H9 (cell line): ENCODE measurements around the gene CFL1. TPM values are rescaled to one million over a fixed set of nuclear protein-coding genes. Genes with fewer than 3 reads are reported as not detected.

Source experiments
- DNase-seq: peaks from one replicate; pipeline ENCODE4 v3.0.0-alpha.2; 2017
- H2AFZ ChIP-seq: one replicate; pipeline ENCODE4 v1.6.1; 2013; ENCODE audit warnings: mild to moderate bottlenecking, low read length, control low read depth, moderate library complexity
- H2AK5ac ChIP-seq: 2 replicates; pipeline ENCODE4 v1.6.1; 2013; ENCODE audit warnings: low read length, control low read depth, mixed read lengths; ENCODE audit not compliant: insufficient read length
- H2BK120ac ChIP-seq: one replicate; pipeline ENCODE4 v1.6.1; 2013; ENCODE audit warnings: low read depth, mild to moderate bottlenecking, low read length, control low read depth, inconsistent platforms; ENCODE audit not compliant: poor library complexity, severe bottlenecking
- H2BK12ac ChIP-seq: 2 replicates; pipeline ENCODE4 v1.6.1; 2013; ENCODE audit warnings: low read length, control low read depth, mixed read lengths, low read depth; ENCODE audit not compliant: insufficient read length
- H2BK15ac ChIP-seq: 2 replicates; pipeline ENCODE4 v1.6.1; 2013; ENCODE audit warnings: low read depth, low read length, control low read depth
- H2BK20ac ChIP-seq: one replicate; pipeline ENCODE4 v1.6.1; 2013; ENCODE audit warnings: low read depth, mild to moderate bottlenecking, low read length, control low read depth, inconsistent platforms; ENCODE audit not compliant: poor library complexity, severe bottlenecking
- H2BK5ac ChIP-seq: 2 replicates; pipeline ENCODE4 v1.6.1; 2013; ENCODE audit warnings: low read length, control low read depth, mixed read lengths; ENCODE audit not compliant: insufficient read length
- H3K14ac ChIP-seq: 2 replicates; pipeline ENCODE4 v1.6.1; 2013; ENCODE audit warnings: low read length, control low read depth; ENCODE audit not compliant: insufficient read depth
- H3K18ac ChIP-seq: 2 replicates; pipeline ENCODE4 v1.6.1; 2013; ENCODE audit warnings: low read depth, mild to moderate bottlenecking, mixed read lengths, low read length, control low read depth; ENCODE audit not compliant: insufficient read length
- H3K23ac ChIP-seq: 2 replicates; pipeline ENCODE4 v1.6.1; 2013; ENCODE audit warnings: low read length, control low read depth, mixed read lengths, low read depth; ENCODE audit not compliant: insufficient read length
- H3K23me2 ChIP-seq: 2 replicates; pipeline ENCODE4 v1.6.1; 2013; ENCODE audit warnings: low read depth, mild to moderate bottlenecking, mixed read lengths, low read length, control low read depth; ENCODE audit not compliant: insufficient read length, poor library complexity, severe bottlenecking
- H3K27ac ChIP-seq: 2 replicates; pipeline ENCODE4 v1.5.1; 2013; ENCODE audit warnings: low read length, control low read depth, mixed read lengths, low read depth; ENCODE audit not compliant: insufficient read length
- H3K27me3 ChIP-seq: 2 replicates; pipeline ENCODE4 v1.6.1; 2013; ENCODE audit warnings: low read length, control low read depth, inconsistent platforms; ENCODE audit not compliant: insufficient read depth
- H3K4ac ChIP-seq: 2 replicates; pipeline ENCODE4 v1.6.1; 2013; ENCODE audit warnings: low read depth, mild to moderate bottlenecking, control low read depth, inconsistent platforms, low read length, moderate library complexity
- H3K4me1 ChIP-seq: 2 replicates; pipeline ENCODE4 v1.6.1; 2013; ENCODE audit warnings: low read length, control low read depth, inconsistent platforms; ENCODE audit not compliant: insufficient read depth
- H3K4me2 ChIP-seq: 2 replicates; pipeline ENCODE4 v1.6.1; 2013; ENCODE audit warnings: low read length, control low read depth, mixed read lengths; ENCODE audit not compliant: insufficient read length, insufficient read depth
- H3K56ac ChIP-seq: 2 replicates; pipeline ENCODE4 v1.6.1; 2013; ENCODE audit warnings: low read depth, mild to moderate bottlenecking, mixed read lengths, low read length, control low read depth; ENCODE audit not compliant: insufficient read length
- H3K79me1 ChIP-seq: 2 replicates; pipeline ENCODE4 v1.6.1; 2013; ENCODE audit warnings: low read depth, mild to moderate bottlenecking, moderate library complexity, low read length, control low read depth, inconsistent platforms; ENCODE audit not compliant: insufficient read depth, poor library complexity, severe bottlenecking
- H3K79me2 ChIP-seq: 2 replicates; pipeline ENCODE4 v1.6.1; 2013; ENCODE audit warnings: low read length, control low read depth, inconsistent platforms; ENCODE audit not compliant: insufficient read depth
- H3K9ac ChIP-seq: 2 replicates; pipeline ENCODE4 v1.6.1; 2013; ENCODE audit warnings: low read length, control low read depth, mixed read lengths; ENCODE audit not compliant: insufficient read length; ENCODE audit errors: extremely low read depth
- H3K9me3 ChIP-seq: one replicate; pipeline ENCODE4 v1.6.1; 2013; ENCODE audit warnings: low read depth, low read length, inconsistent platforms; ENCODE audit not compliant: control insufficient read depth
- H3T11ph ChIP-seq: one replicate; pipeline ENCODE4 v1.6.1; 2013; ENCODE audit warnings: mild to moderate bottlenecking, low read length, control low read depth, inconsistent platforms
- H4K20me1 ChIP-seq: one replicate; pipeline ENCODE4 v1.6.1; 2013; ENCODE audit not compliant: control insufficient read depth, insufficient read length, insufficient read depth
- H4K5ac ChIP-seq: 2 replicates; pipeline ENCODE4 v1.6.1; 2013; ENCODE audit warnings: low read depth, mild to moderate bottlenecking, mixed read lengths, low read length, control low read depth; ENCODE audit not compliant: insufficient read length
- H4K8ac ChIP-seq: replicated peaks from 2 replicates; pipeline ENCODE4 v1.6.1; 2013; ENCODE audit warnings: low read length, control low read depth, mixed read lengths, low read depth; ENCODE audit not compliant: insufficient read length
- H4K91ac ChIP-seq: 2 replicates; pipeline ENCODE4 v1.6.1; 2013; ENCODE audit warnings: low read depth, mild to moderate bottlenecking, moderate library complexity, mixed read lengths, low read length, control low read depth; ENCODE audit not compliant: insufficient read length
- H3K27ac Mint-ChIP-seq, 3 experiments: 2 replicates in 2 of 3; 3 replicates in 1 of 3; pipeline ENCODE4 v1.8.0; 2020 to 2021; ENCODE audit warnings: mixed read lengths in 3 of 3, mild to moderate bottlenecking in 1 of 3, moderate library complexity in 1 of 3
- H3K27me3 Mint-ChIP-seq: 2 replicates; pipeline ENCODE4 v1.8.0; 2021; ENCODE audit warnings: low read depth, mild to moderate bottlenecking, moderate library complexity, mixed read lengths
- H3K36me3 Mint-ChIP-seq, 3 experiments: 2 replicates in 2 of 3; 3 replicates in 1 of 3; pipeline ENCODE4 v1.8.0; 2020 to 2021; ENCODE audit warnings: low read depth in 3 of 3, mixed read lengths in 3 of 3; ENCODE audit not compliant: insufficient read depth in 1 of 3
- H3K4me1 Mint-ChIP-seq, 2 experiments: 2 replicates each; pipeline ENCODE4 v1.8.0; 2020; ENCODE audit warnings: mixed read lengths in 2 of 2
- H3K4me3 Mint-ChIP-seq, 2 experiments: 2 replicates in 1 of 2; 3 replicates in 1 of 2; pipeline ENCODE4 v1.8.0; 2020 to 2021; ENCODE audit warnings: mild to moderate bottlenecking in 2 of 2, mixed read lengths in 2 of 2, moderate library complexity in 1 of 2
- H3K9me3 Mint-ChIP-seq, 2 experiments: 2 replicates in 1 of 2; 3 replicates in 1 of 2; pipeline ENCODE4 v1.8.0; 2020; ENCODE audit warnings: mild to moderate bottlenecking in 2 of 2, mixed read lengths in 2 of 2, moderate library complexity in 1 of 2
- CTCF ChIP-seq: fragments of 200-600 bp; sonication (generic); conservative IDR thresholded peaks from 3 replicates; pipeline ENCODE4 v1.8.0; 2021; ENCODE audit warnings: antibody characterized with exemption, mild to moderate bottlenecking
- WGBS: extraction: QIAGEN DNeasy Blood & Tissue Kit; methylation state at CpG from one replicate; pipeline ENCODE4 v1.1.7; 2013; ENCODE audit warnings: missing lambda C conversion rate, low lambda C conversion rate, mixed read lengths; ENCODE audit not compliant: insufficient read length; ENCODE audit errors: extremely low coverage; 5-methylcytosine and 5-hydroxymethylcytosine counted together
- total RNA-seq: library from RNA; stranded (reverse); gene quantifications from 2 replicates; pipeline ENCODE4 v1.2.1, GENCODE V29; 2021

The CFL1 gene
- total RNA-seq, 1 experiment from 2014 or later, result 1,107 TPM

GRCh38 chr11:65858681-65859087 lies 704 bp upstream of the CFL1 start:
- peaks cover 29 to 31% of the 10 kb centered on the region in 2 experiments for H3K4me1 Mint-ChIP-seq
- H3K79me2 ChIP-seq, result peaks cover 14% of the 10 kb centered on the region; the same call in 1 of the 2 replicates
- no peak for DNase-seq
- H3K9ac ChIP-seq, result peak overlapping the region; percentile 56
- no peaks in the 10 kb centered on the region for H3K27me3 ChIP-seq
- no peak overlapping the region for H4K5ac ChIP-seq
- H3K18ac ChIP-seq, result peak overlapping the region; percentile 64
- no CpG with 5 or more reads among the region's 10 CpGs for WGBS
- H2BK12ac ChIP-seq, result no peak overlapping the region
- H2BK5ac ChIP-seq, result no peak overlapping the region
- peaks cover 0 to 3% of the 10 kb centered on the region in 2 experiments; a peak in 2 of 5 replicates for H3K9me3 Mint-ChIP-seq
- H4K8ac ChIP-seq, result no peak overlapping the region
- no peak overlapping the region for H3K56ac ChIP-seq
- no peak for TF ChIP-seq CTCF
- no peaks in the 10 kb centered on the region for H3K4me1 ChIP-seq
- peaks cover 2% of the 10 kb centered on the region for H4K20me1 ChIP-seq
- no peak overlapping the region for H2AK5ac ChIP-seq
- H3K27ac Mint-ChIP-seq, result peak overlapping the region; percentile 91 to 99 (median 97)
- H2BK120ac ChIP-seq, result peak overlapping the region; percentile 79
- no peaks in the 10 kb centered on the region for H3K27me3 Mint-ChIP-seq
- peaks cover 25% of the 10 kb centered on the region for H3K23me2 ChIP-seq
- H3K14ac ChIP-seq, result peak overlapping the region; percentile 68; the same call in 1 of the 2 replicates
- no peak overlapping the region for H2AFZ ChIP-seq
- peaks cover 3% of the 10 kb centered on the region for H3K79me1 ChIP-seq
- no peak overlapping the region for H2BK20ac ChIP-seq
- peak overlapping the region; percentile 92 for H3K4me2 ChIP-seq
- H3K23ac ChIP-seq, result no peak overlapping the region
- peak overlapping the region; percentile 78 to 93 for H3K4me3 Mint-ChIP-seq
- H3K9me3 ChIP-seq, result no peaks in the 10 kb centered on the region
- no peak overlapping the region for H3T11ph ChIP-seq
- H4K91ac ChIP-seq, result no peak overlapping the region
- no peak overlapping the region; the same call in 1 of the 2 replicates for H3K4ac ChIP-seq
- peaks cover 47 to 52% (median 51%) of the 10 kb centered on the region in 3 experiments for H3K36me3 Mint-ChIP-seq
- H3K27ac ChIP-seq, result peak overlapping the region; percentile 54
- H2BK15ac ChIP-seq, result no peak overlapping the region
